Natural killer cell (primary cell): ENCODE measurements around the gene GRID1. TPM values are rescaled to one million over a fixed set of nuclear protein-coding genes. Genes with fewer than 3 reads are reported as not detected.
"Not testable (repeated sequence)": the region's sequence is repeated elsewhere in the genome, so short reads cannot be mapped to it uniquely, and the experiment has no call there.

ENCODE experiments used
- ATAC-seq, 3 donors: fragments of 150-1000 bp in 2 of 3; fragments of 200-7000 bp in 1 of 3; cut with Tn5 transposase; 1 replicate in 1 of 3; 2 replicates in 2 of 3; pipeline ENCODE4 v1.10.0; 2021; ENCODE audit warnings: mild to moderate bottlenecking in 2 of 3, moderate library complexity in 2 of 3
- DNase-seq, 2 donors: peaks; one replicate each; pipeline versions ENCODE4 v3.0.0 to v3.0.0-alpha.2; 2013 to 2021; ENCODE audit warnings: mixed read lengths in 1 of 2
- H3K27ac ChIP-seq: one replicate; pipeline ENCODE4 v1.5.1; 2013; ENCODE audit warnings: mild to moderate bottlenecking, low read length
- H3K27me3 ChIP-seq: one replicate; pipeline ENCODE4 v1.6.1; 2013; ENCODE audit warnings: low read length; ENCODE audit not compliant: control insufficient read depth, insufficient read depth
- H3K36me3 ChIP-seq: one replicate; pipeline ENCODE4 v1.6.1; 2013; ENCODE audit warnings: low read length; ENCODE audit not compliant: control insufficient read depth, insufficient read depth
- H3K4me1 ChIP-seq: one replicate; pipeline ENCODE4 v1.6.1; 2013; ENCODE audit warnings: low read length; ENCODE audit not compliant: control insufficient read depth, insufficient read depth
- H3K4me3 ChIP-seq: one replicate; pipeline ENCODE4 v1.5.1; 2013; ENCODE audit warnings: low read length
- H3K9me3 ChIP-seq: one replicate; pipeline ENCODE4 v1.6.1; 2013; ENCODE audit warnings: low read length; ENCODE audit not compliant: control insufficient read depth, insufficient read depth
- H3K27ac Mint-ChIP-seq, 2 donors: one replicate each; pipeline ENCODE4 v1.8.0; 2022; ENCODE audit warnings: mild to moderate bottlenecking in 2 of 2, mixed read lengths in 2 of 2, moderate library complexity in 1 of 2
- H3K27me3 Mint-ChIP-seq, 2 donors: one replicate each; pipeline ENCODE4 v1.8.0; 2022; ENCODE audit warnings: low read depth in 2 of 2, mixed read lengths in 2 of 2
- H3K36me3 Mint-ChIP-seq: one replicate; pipeline ENCODE4 v1.8.0; 2022; ENCODE audit warnings: mixed read lengths
- H3K4me1 Mint-ChIP-seq, 2 donors: one replicate each; pipeline ENCODE4 v1.8.0; 2022; ENCODE audit warnings: mixed read lengths in 2 of 2
- H3K4me3 Mint-ChIP-seq: one replicate; pipeline ENCODE4 v1.8.0; 2022; ENCODE audit warnings: mild to moderate bottlenecking, moderate library complexity, mixed read lengths
- H3K9me3 Mint-ChIP-seq, 2 donors: one replicate each; pipeline ENCODE4 v1.8.0; 2022; ENCODE audit warnings: mixed read lengths in 2 of 2
- CTCF ChIP-seq: fragments of 200-600 bp; IDR thresholded peaks from one replicate; pipeline ENCODE4 v1.8.0; 2022; ENCODE audit warnings: antibody characterized with exemption
- WGBS: methylation state at CpG from one replicate; pipeline ENCODE4 v1.1.7; 2013; ENCODE audit warnings: missing lambda C conversion rate; ENCODE audit not compliant: insufficient coverage; 5-methylcytosine and 5-hydroxymethylcytosine counted together
- intact Hi-C: fragments of 100-400 bp; cut with micrococcal nuclease; formaldehyde crosslinking; loops from one replicate; pipeline ENCODE4 v1.14.2; 2022
- total RNA-seq, 4 donors: library from RNA; stranded (reverse); fragments of 120-200 nt in 1 of 4; gene quantifications; one replicate each; pipeline versions ENCODE4 v1.2.3 to v1.2.4, GENCODE V29; 2013 to 2022

GRID1 gene
- total RNA-seq, 3 donors from 2014 or later (not counting 1 experiment from before 2014, with no cell fraction given) = not detected

- no peak for DNase-seq
Measured at GRCh38 chr10:86099542-86100334, 266.9 kb downstream of the GRID1 start.

GRCh38 chr10:86098187-86098881 is 268.3 kb downstream of the GRID1 start:
- no peaks in the 10 kb centered on the region for H3K27me3 ChIP-seq

More at GRCh38 chr10:86099542-86100334, 266.9 kb downstream of the GRID1 start:
- TF ChIP-seq CTCF = no peak
- H3K36me3 Mint-ChIP-seq = no peaks in the 10 kb centered on the region
- H3K36me3 ChIP-seq = no peaks in the 10 kb centered on the region
- H3K4me1 ChIP-seq = no peaks in the 10 kb centered on the region
- H3K9me3 Mint-ChIP-seq = no peaks in the 10 kb centered on the region
- H3K27me3 Mint-ChIP-seq = peaks cover 2 to 6% of the 10 kb centered on the region in 2 donors
- H3K9me3 ChIP-seq = no peaks in the 10 kb centered on the region
- whole genome bisulfite sequencing = 89% methylated on average over 3 of the region's 3 CpGs
- H3K27me3 ChIP-seq = no peaks in the 10 kb centered on the region
- H3K27ac ChIP-seq = no peak overlapping the region
- no peaks in the 10 kb centered on the region for H3K4me1 Mint-ChIP-seq
- no peak overlapping the region for H3K4me3 Mint-ChIP-seq
- H3K4me3 ChIP-seq = no peak overlapping the region
- no peak for ATAC-seq
- intact Hi-C loops = no loop called here
- no peak overlapping the region for H3K27ac Mint-ChIP-seq

GRCh38 chr10:86095061-86095460 is 271.5 kb downstream of the GRID1 start:
- intact Hi-C loops, H3K36me3 Mint-ChIP-seq, DNase-seq, H3K27me3 Mint-ChIP-seq, H3K4me3 ChIP-seq, H3K4me1 ChIP-seq, H3K9me3 Mint-ChIP-seq, ATAC-seq, H3K27ac ChIP-seq, H3K9me3 ChIP-seq, H3K27ac Mint-ChIP-seq, H3K36me3 ChIP-seq, H3K4me1 Mint-ChIP-seq, H3K4me3 Mint-ChIP-seq, H3K27me3 ChIP-seq: not testable (repeated sequence)
- WGBS = 58% methylated on average over 1 of the region's 1 CpG

More at GRCh38 chr10:86098187-86098881, 268.3 kb downstream of the GRID1 start:
- Mint-ChIP-seq H3K27me3 (peaks cover 2 to 6% of the 10 kb centered on the region in 2 donors), H3K36me3 (no peaks in the 10 kb centered on the region), H3K9me3 (no peaks in the 10 kb centered on the region), H3K27ac (no peak overlapping the region), H3K4me3 (no peak overlapping the region), H3K4me1 (no peaks in the 10 kb centered on the region)
- no peaks in the 10 kb centered on the region for H3K4me1 ChIP-seq
- no peaks in the 10 kb centered on the region for H3K9me3 ChIP-seq
- no peak overlapping the region for H3K27ac ChIP-seq
- DNase-seq (no peak), ATAC-seq (no peak)
- H3K4me3 ChIP-seq = no peak overlapping the region
- intact Hi-C loops = no loop called here
- WGBS = 78% methylated on average over 5 of the region's 5 CpGs
- TF ChIP-seq CTCF = no peak
- no peaks in the 10 kb centered on the region for H3K36me3 ChIP-seq

GRCh38 chr10:86092311-86092710 is 274.3 kb downstream of the GRID1 start:
- H3K27ac Mint-ChIP-seq, H3K36me3 Mint-ChIP-seq, H3K27ac ChIP-seq, ATAC-seq, intact Hi-C loops, H3K9me3 ChIP-seq, H3K27me3 ChIP-seq, H3K4me1 Mint-ChIP-seq, DNase-seq, H3K4me3 Mint-ChIP-seq, H3K4me3 ChIP-seq, H3K4me1 ChIP-seq, H3K9me3 Mint-ChIP-seq, H3K36me3 ChIP-seq: not testable (repeated sequence)
- no CpG with 5 or more reads among the region's 1 CpG for WGBS
- peaks cover 11 to 14% of the 10 kb centered on the region in 2 donors for H3K27me3 Mint-ChIP-seq
